GM18873 (cell line): ENCODE data around the gene POLR2H.
A peak's percentile ranks its signal among the peaks of the same experiment; 100 is the strongest.

Source experiments
- ATAC-seq: cut with Tn5 transposase; IDR thresholded peaks from one replicate; pipeline ENCODE4 v1.9.1; 2021; ENCODE audit warnings: mild to moderate bottlenecking, moderate library complexity, moderate number of reproducible peaks; ENCODE audit not compliant: unreplicated experiment, low FRiP score

Gene POLR2H

GRCh38 chr3:184351511-184352148 is 9.9 kb upstream of the POLR2H start:
- no peak for ATAC-seq

- no peak for ATAC-seq
These were observed 9.2 kb upstream of the POLR2H start for GRCh38 chr3:184352149-184352785.

GRCh38 chr3:184352897-184353545 is 8.5 kb upstream of the POLR2H start:
- ATAC-seq: no peak

GRCh38 chr3:184353546-184353941 is 8.0 kb upstream of the POLR2H start:
- no peak for ATAC-seq

GRCh38 chr3:184354121-184354728 is 7.3 kb upstream of the POLR2H start:
- no peak for ATAC-seq

- ATAC-seq: no peak
These were observed 6.8 kb upstream of the POLR2H start for GRCh38 chr3:184354754-184355153.

GRCh38 chr3:184355261-184356040 is 6.1 kb upstream of the POLR2H start:
- ATAC-seq: no peak

- no peak for ATAC-seq
These were observed 4.0 kb upstream of the POLR2H start for GRCh38 chr3:184357248-184358123.

GRCh38 chr3:184358124-184358767 is 3.3 kb upstream of the POLR2H start:
- ATAC-seq: no peak

GRCh38 chr3:184358921-184359350 is 2.6 kb upstream of the POLR2H start:
- ATAC-seq: no peak

- ATAC-seq: no peak
These were observed 1.9 kb upstream of the POLR2H start for GRCh38 chr3:184359610-184360009.

- ATAC-seq: no peak
These were observed 1.2 kb upstream of the POLR2H start for GRCh38 chr3:184360070-184360928.

- no peak for ATAC-seq
These were observed 480 bp upstream of the POLR2H start for GRCh38 chr3:184360929-184361531.

GRCh38 chr3:184361932-184362667 is 590 bp downstream of the POLR2H start:
- ATAC-seq: no peak

- peak; percentile 90 for ATAC-seq
These were observed 1.4 kb downstream of the POLR2H start for GRCh38 chr3:184362668-184363546.

GRCh38 chr3:184366619-184367289 is 5.2 kb downstream of the POLR2H start:
- no peak for ATAC-seq
